H9 (cell line): ENCODE data around the gene PHF11. TPM values are rescaled to one million over a fixed set of nuclear protein-coding genes. Genes with fewer than 3 reads are reported as not detected.

Source experiments
- DNase-seq: peaks from one replicate; pipeline ENCODE4 v3.0.0-alpha.2; 2017
- H2AFZ ChIP-seq: one replicate; pipeline ENCODE4 v1.6.1; 2013; ENCODE audit warnings: mild to moderate bottlenecking, low read length, control low read depth, moderate library complexity
- H2AK5ac ChIP-seq: 2 replicates; pipeline ENCODE4 v1.6.1; 2013; ENCODE audit warnings: low read length, control low read depth, mixed read lengths; ENCODE audit not compliant: insufficient read length
- H2BK120ac ChIP-seq: one replicate; pipeline ENCODE4 v1.6.1; 2013; ENCODE audit warnings: low read depth, mild to moderate bottlenecking, low read length, control low read depth, inconsistent platforms; ENCODE audit not compliant: poor library complexity, severe bottlenecking
- H2BK12ac ChIP-seq: 2 replicates; pipeline ENCODE4 v1.6.1; 2013; ENCODE audit warnings: low read length, control low read depth, mixed read lengths, low read depth; ENCODE audit not compliant: insufficient read length
- H2BK15ac ChIP-seq: 2 replicates; pipeline ENCODE4 v1.6.1; 2013; ENCODE audit warnings: low read depth, low read length, control low read depth
- H2BK20ac ChIP-seq: one replicate; pipeline ENCODE4 v1.6.1; 2013; ENCODE audit warnings: low read depth, mild to moderate bottlenecking, low read length, control low read depth, inconsistent platforms; ENCODE audit not compliant: poor library complexity, severe bottlenecking
- H2BK5ac ChIP-seq: 2 replicates; pipeline ENCODE4 v1.6.1; 2013; ENCODE audit warnings: low read length, control low read depth, mixed read lengths; ENCODE audit not compliant: insufficient read length
- H3K14ac ChIP-seq: 2 replicates; pipeline ENCODE4 v1.6.1; 2013; ENCODE audit warnings: low read length, control low read depth; ENCODE audit not compliant: insufficient read depth
- H3K18ac ChIP-seq: 2 replicates; pipeline ENCODE4 v1.6.1; 2013; ENCODE audit warnings: low read depth, mild to moderate bottlenecking, mixed read lengths, low read length, control low read depth; ENCODE audit not compliant: insufficient read length
- H3K23ac ChIP-seq: 2 replicates; pipeline ENCODE4 v1.6.1; 2013; ENCODE audit warnings: low read length, control low read depth, mixed read lengths, low read depth; ENCODE audit not compliant: insufficient read length
- H3K23me2 ChIP-seq: 2 replicates; pipeline ENCODE4 v1.6.1; 2013; ENCODE audit warnings: low read depth, mild to moderate bottlenecking, mixed read lengths, low read length, control low read depth; ENCODE audit not compliant: insufficient read length, poor library complexity, severe bottlenecking
- H3K27ac ChIP-seq: 2 replicates; pipeline ENCODE4 v1.5.1; 2013; ENCODE audit warnings: low read length, control low read depth, mixed read lengths, low read depth; ENCODE audit not compliant: insufficient read length
- H3K27me3 ChIP-seq: 2 replicates; pipeline ENCODE4 v1.6.1; 2013; ENCODE audit warnings: low read length, control low read depth, inconsistent platforms; ENCODE audit not compliant: insufficient read depth
- H3K4ac ChIP-seq: 2 replicates; pipeline ENCODE4 v1.6.1; 2013; ENCODE audit warnings: low read depth, mild to moderate bottlenecking, control low read depth, inconsistent platforms, low read length, moderate library complexity
- H3K4me1 ChIP-seq: 2 replicates; pipeline ENCODE4 v1.6.1; 2013; ENCODE audit warnings: low read length, control low read depth, inconsistent platforms; ENCODE audit not compliant: insufficient read depth
- H3K4me2 ChIP-seq: 2 replicates; pipeline ENCODE4 v1.6.1; 2013; ENCODE audit warnings: low read length, control low read depth, mixed read lengths; ENCODE audit not compliant: insufficient read length, insufficient read depth
- H3K56ac ChIP-seq: 2 replicates; pipeline ENCODE4 v1.6.1; 2013; ENCODE audit warnings: low read depth, mild to moderate bottlenecking, mixed read lengths, low read length, control low read depth; ENCODE audit not compliant: insufficient read length
- H3K79me1 ChIP-seq: 2 replicates; pipeline ENCODE4 v1.6.1; 2013; ENCODE audit warnings: low read depth, mild to moderate bottlenecking, moderate library complexity, low read length, control low read depth, inconsistent platforms; ENCODE audit not compliant: insufficient read depth, poor library complexity, severe bottlenecking
- H3K79me2 ChIP-seq: 2 replicates; pipeline ENCODE4 v1.6.1; 2013; ENCODE audit warnings: low read length, control low read depth, inconsistent platforms; ENCODE audit not compliant: insufficient read depth
- H3K9ac ChIP-seq: 2 replicates; pipeline ENCODE4 v1.6.1; 2013; ENCODE audit warnings: low read length, control low read depth, mixed read lengths; ENCODE audit not compliant: insufficient read length; ENCODE audit errors: extremely low read depth
- H3K9me3 ChIP-seq: one replicate; pipeline ENCODE4 v1.6.1; 2013; ENCODE audit warnings: low read depth, low read length, inconsistent platforms; ENCODE audit not compliant: control insufficient read depth
- H3T11ph ChIP-seq: one replicate; pipeline ENCODE4 v1.6.1; 2013; ENCODE audit warnings: mild to moderate bottlenecking, low read length, control low read depth, inconsistent platforms
- H4K20me1 ChIP-seq: one replicate; pipeline ENCODE4 v1.6.1; 2013; ENCODE audit not compliant: control insufficient read depth, insufficient read length, insufficient read depth
- H4K5ac ChIP-seq: 2 replicates; pipeline ENCODE4 v1.6.1; 2013; ENCODE audit warnings: low read depth, mild to moderate bottlenecking, mixed read lengths, low read length, control low read depth; ENCODE audit not compliant: insufficient read length
- H4K8ac ChIP-seq: replicated peaks from 2 replicates; pipeline ENCODE4 v1.6.1; 2013; ENCODE audit warnings: low read length, control low read depth, mixed read lengths, low read depth; ENCODE audit not compliant: insufficient read length
- H4K91ac ChIP-seq: 2 replicates; pipeline ENCODE4 v1.6.1; 2013; ENCODE audit warnings: low read depth, mild to moderate bottlenecking, moderate library complexity, mixed read lengths, low read length, control low read depth; ENCODE audit not compliant: insufficient read length
- H3K27ac Mint-ChIP-seq, 3 experiments: 2 replicates in 2 of 3; 3 replicates in 1 of 3; pipeline ENCODE4 v1.8.0; 2020 to 2021; ENCODE audit warnings: mixed read lengths in 3 of 3, mild to moderate bottlenecking in 1 of 3, moderate library complexity in 1 of 3
- H3K27me3 Mint-ChIP-seq: 2 replicates; pipeline ENCODE4 v1.8.0; 2021; ENCODE audit warnings: low read depth, mild to moderate bottlenecking, moderate library complexity, mixed read lengths
- H3K36me3 Mint-ChIP-seq, 3 experiments: 2 replicates in 2 of 3; 3 replicates in 1 of 3; pipeline ENCODE4 v1.8.0; 2020 to 2021; ENCODE audit warnings: low read depth in 3 of 3, mixed read lengths in 3 of 3; ENCODE audit not compliant: insufficient read depth in 1 of 3
- H3K4me1 Mint-ChIP-seq, 2 experiments: 2 replicates each; pipeline ENCODE4 v1.8.0; 2020; ENCODE audit warnings: mixed read lengths in 2 of 2
- H3K4me3 Mint-ChIP-seq, 2 experiments: 2 replicates in 1 of 2; 3 replicates in 1 of 2; pipeline ENCODE4 v1.8.0; 2020 to 2021; ENCODE audit warnings: mild to moderate bottlenecking in 2 of 2, mixed read lengths in 2 of 2, moderate library complexity in 1 of 2
- H3K9me3 Mint-ChIP-seq, 2 experiments: 2 replicates in 1 of 2; 3 replicates in 1 of 2; pipeline ENCODE4 v1.8.0; 2020; ENCODE audit warnings: mild to moderate bottlenecking in 2 of 2, mixed read lengths in 2 of 2, moderate library complexity in 1 of 2
- CTCF ChIP-seq: fragments of 200-600 bp; sonication (generic); conservative IDR thresholded peaks from 3 replicates; pipeline ENCODE4 v1.8.0; 2021; ENCODE audit warnings: antibody characterized with exemption, mild to moderate bottlenecking
- WGBS: extraction: QIAGEN DNeasy Blood & Tissue Kit; methylation state at CpG from one replicate; pipeline ENCODE4 v1.1.7; 2013; ENCODE audit warnings: missing lambda C conversion rate, low lambda C conversion rate, mixed read lengths; ENCODE audit not compliant: insufficient read length; ENCODE audit errors: extremely low coverage; 5-methylcytosine and 5-hydroxymethylcytosine counted together
- total RNA-seq: library from RNA; stranded (reverse); gene quantifications from 2 replicates; pipeline ENCODE4 v1.2.1, GENCODE V29; 2021

PHF11 gene
- total RNA-seq, 1 experiment from 2014 or later = 13.5 TPM

- no peak overlapping the region for H4K91ac ChIP-seq
- H3T11ph ChIP-seq = no peak overlapping the region
- H3K79me2 ChIP-seq = no peaks in the 10 kb centered on the region
- H2BK12ac ChIP-seq = no peak overlapping the region
- no peak for TF ChIP-seq CTCF
- no peak overlapping the region for H2BK20ac ChIP-seq
- no peak overlapping the region for H2BK15ac ChIP-seq
- WGBS = no CpG with 5 or more reads among the region's 5 CpGs
- H3K27me3 ChIP-seq = no peaks in the 10 kb centered on the region
- no peak overlapping the region for H4K8ac ChIP-seq
- H3K9ac ChIP-seq = no peak overlapping the region
- no peaks in the 10 kb centered on the region for H3K79me1 ChIP-seq
- DNase-seq = no peak
- Mint-ChIP-seq H3K9me3 (no peaks in the 10 kb centered on the region), H3K4me1 (peaks cover 7 to 9% of the 10 kb centered on the region in 2 experiments; a peak in 1 of 4 replicates), H3K4me3 (no peak overlapping the region), H3K27me3 (no peaks in the 10 kb centered on the region), H3K27ac (peak overlapping the region in 2 of 3 experiments; percentile 9 to 34; a peak in 1 of 7 replicates), H3K36me3 (peaks cover 2 to 45% (median 31%) of the 10 kb centered on the region in 3 experiments; a peak in 6 of 7 replicates)
- no peaks in the 10 kb centered on the region for H3K23me2 ChIP-seq
- no peak overlapping the region for H2BK120ac ChIP-seq
- no peak overlapping the region for H3K4me2 ChIP-seq
- H3K4me1 ChIP-seq = no peaks in the 10 kb centered on the region
- H3K14ac ChIP-seq = no peak overlapping the region
- no peaks in the 10 kb centered on the region for H4K20me1 ChIP-seq
- H2AFZ ChIP-seq = no peak overlapping the region
- no peak overlapping the region for H2BK5ac ChIP-seq
- no peak overlapping the region for H4K5ac ChIP-seq
- no peaks in the 10 kb centered on the region for H3K9me3 ChIP-seq
- H3K4ac ChIP-seq = no peak overlapping the region
- H3K23ac ChIP-seq = no peak overlapping the region
- H2AK5ac ChIP-seq = no peak overlapping the region
- H3K56ac ChIP-seq = no peak overlapping the region
- no peak overlapping the region for H3K27ac ChIP-seq
- H3K18ac ChIP-seq = no peak overlapping the region
These were observed 43.6 kb downstream of the PHF11 start for GRCh38 chr13:49539313-49539712.
